ENCODE results near the gene DEFB121. TPM values are rescaled to one million over a fixed set of nuclear protein-coding genes. Genes with fewer than 3 reads are reported as not detected.

Gene DEFB121
- total and polyA plus RNA-seq, 2 donors (not counting 1 experiment from before 2014, with no cell fraction given): not detected

DNA sequence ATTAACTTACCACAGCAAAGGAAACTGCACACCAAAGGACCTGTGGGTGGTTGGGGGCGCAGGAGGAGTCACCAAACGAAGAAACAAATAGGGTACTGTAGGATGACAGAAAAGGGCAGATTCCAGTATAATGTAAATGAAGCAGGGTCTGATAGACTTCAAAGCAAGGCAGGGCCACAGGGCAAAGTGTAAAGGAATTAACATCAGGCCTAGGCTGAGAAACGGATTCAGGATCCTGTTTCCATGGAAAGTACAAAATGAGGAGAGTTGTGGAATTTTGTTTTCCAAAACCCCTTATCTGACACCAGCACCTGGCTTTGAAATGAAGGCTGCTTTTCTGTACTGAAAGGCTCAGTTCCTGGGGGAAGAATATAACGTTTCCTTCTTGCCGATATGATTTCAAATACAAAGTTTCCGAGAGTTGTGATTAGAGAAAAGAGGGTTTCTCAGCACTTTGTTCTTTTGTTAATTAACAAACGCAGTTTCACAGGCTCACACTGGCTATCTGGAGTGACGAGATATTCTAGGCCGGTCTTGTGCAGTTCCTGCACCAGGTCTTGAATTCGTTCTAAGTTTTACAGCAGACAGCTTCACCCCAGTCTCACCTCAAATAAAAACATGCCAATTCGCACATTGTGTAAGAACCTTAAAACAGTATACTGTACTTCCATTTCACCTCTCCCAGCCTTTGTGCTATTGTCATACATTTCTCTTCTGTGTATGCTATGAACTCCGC is 40.2 kb upstream of the DEFB121 start:
- H3K27me3 ChIP-seq (replicated peaks in 1 of 4; ENCODE audit: control extremely low read depth in 1 of 4, control insufficient read depth in 3 of 4, insufficient read depth in 4 of 4, low read length in 3 of 4): no peaks in the 10 kb centered on the region
- DNase-seq (no peak), ATAC-seq (ENCODE audit: low read depth) (no peak)
- Mint-ChIP-seq H3K4me3 (no peak overlapping the region), H3K9me3 (ENCODE audit: insufficient read depth) (no peaks in the 10 kb centered on the region), H3K27me3 (peaks cover 31% of the 10 kb centered on the region), H3K4me1 (no peaks in the 10 kb centered on the region), H3K27ac (no peak overlapping the region)
- H3K4me2 ChIP-seq (replicated peaks; ENCODE audit: low read depth, low read length, poor library complexity, severe bottlenecking): no peak overlapping the region
- no peaks in the 10 kb centered on the region for H3K4me1 ChIP-seq (ENCODE audit: control insufficient read depth in 2 of 2, insufficient read depth in 2 of 2, low read length in 2 of 2)
- no peaks in the 10 kb centered on the region for H4K20me1 ChIP-seq (ENCODE audit: control insufficient read depth, insufficient read depth, low read length, poor library complexity, severe bottlenecking)
- H3K9me3 ChIP-seq (ENCODE audit: control extremely low read depth in 1 of 3, control insufficient read depth in 2 of 3, insufficient read depth in 1 of 3, low read length in 2 of 3): no peaks in the 10 kb centered on the region
- no peak overlapping the region for H2AFZ ChIP-seq (ENCODE audit: insufficient read depth, low read depth, low read length, poor library complexity, severe bottlenecking)
- intact Hi-C loops (cut with micrococcal nuclease): no loop called here
- H3K36me3 ChIP-seq (replicated peaks in 1 of 2; ENCODE audit: control extremely low read depth in 1 of 2, control insufficient read depth in 1 of 2, extremely low read depth in 1 of 2, insufficient read depth in 2 of 2, low read length in 1 of 2): no peaks in the 10 kb centered on the region
- H3K9ac ChIP-seq (ENCODE audit: low read length): no peak overlapping the region
- ChIA-PET CTCF (interaction anchor here (0.7 kb wide), 1 partner anchor 12 kb away, joined by 3 read pairs; no protein-coding TSS in a partner anchor), POLR2A (no interaction called here)
- H3K27ac ChIP-seq (ENCODE audit: low read length in 2 of 2): no peak overlapping the region
- WGBS (ENCODE audit: insufficient coverage): 75% methylated on average over 7 of the region's 12 CpGs
- H3K4me3 ChIP-seq (ENCODE audit: control extremely low read depth in 1 of 5, extremely low read depth in 1 of 5, insufficient read depth in 1 of 5, low read depth in 2 of 5, low read length in 4 of 5): no peak overlapping the region
- TF ChIP-seq, protein P1, sequence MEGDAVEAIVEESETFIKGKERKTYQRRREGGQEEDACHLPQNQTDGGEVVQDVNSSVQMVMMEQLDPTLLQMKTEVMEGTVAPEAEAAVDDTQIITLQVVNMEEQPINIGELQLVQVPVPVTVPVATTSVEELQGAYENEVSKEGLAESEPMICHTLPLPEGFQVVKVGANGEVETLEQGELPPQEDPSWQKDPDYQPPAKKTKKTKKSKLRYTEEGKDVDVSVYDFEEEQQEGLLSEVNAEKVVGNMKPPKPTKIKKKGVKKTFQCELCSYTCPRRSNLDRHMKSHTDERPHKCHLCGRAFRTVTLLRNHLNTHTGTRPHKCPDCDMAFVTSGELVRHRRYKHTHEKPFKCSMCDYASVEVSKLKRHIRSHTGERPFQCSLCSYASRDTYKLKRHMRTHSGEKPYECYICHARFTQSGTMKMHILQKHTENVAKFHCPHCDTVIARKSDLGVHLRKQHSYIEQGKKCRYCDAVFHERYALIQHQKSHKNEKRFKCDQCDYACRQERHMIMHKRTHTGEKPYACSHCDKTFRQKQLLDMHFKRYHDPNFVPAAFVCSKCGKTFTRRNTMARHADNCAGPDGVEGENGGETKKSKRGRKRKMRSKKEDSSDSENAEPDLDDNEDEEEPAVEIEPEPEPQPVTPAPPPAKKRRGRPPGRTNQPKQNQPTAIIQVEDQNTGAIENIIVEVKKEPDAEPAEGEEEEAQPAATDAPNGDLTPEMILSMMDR (IDR thresholded peaks at IDR 0.05): no peak
- no peaks in the 10 kb centered on the region for H3K79me2 ChIP-seq (ENCODE audit: control insufficient read depth, insufficient read depth, low read length)

DNA sequence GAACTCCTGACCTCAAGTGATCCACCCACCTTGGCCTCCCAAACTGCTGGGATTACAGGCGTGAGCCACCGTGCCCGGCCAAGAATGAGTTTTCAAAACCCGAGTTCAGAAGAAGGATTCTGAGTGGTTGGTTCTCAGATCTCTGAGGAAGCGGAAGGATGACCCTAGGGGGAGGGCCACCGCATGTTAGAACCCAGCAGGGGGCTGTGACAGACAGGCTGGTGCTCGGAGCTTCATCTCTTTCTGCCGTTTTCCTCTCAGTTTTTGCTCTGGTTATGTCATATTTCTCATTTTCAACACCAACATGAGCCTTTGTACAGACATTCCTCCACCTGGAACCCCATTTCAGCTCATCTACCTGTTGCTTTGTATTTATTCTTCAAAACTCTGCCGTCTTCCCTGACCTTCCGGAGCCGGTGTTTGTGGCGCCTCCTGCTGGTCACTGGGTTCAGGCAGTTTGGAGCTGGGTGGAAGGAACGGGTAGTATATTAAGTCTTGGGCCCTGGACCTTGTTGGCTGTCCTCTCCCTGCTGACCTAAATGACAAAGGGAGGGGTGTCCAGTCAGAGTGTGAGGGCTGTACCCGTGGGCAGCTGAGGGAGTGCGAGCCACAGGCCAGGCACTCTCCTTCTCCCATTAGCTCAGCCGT is 34.1 kb upstream of the DEFB121 start, which contains the start of gene DEFB123:
Gene DEFB123, plus strand, starts transcription at position 621 of the 648 bp plus-strand sequence. CDS start 67 bp downstream, outside the sequence.
- Mint-ChIP-seq H3K4me3 (no peak within 1 kb of the TSS), H3K9me3 (ENCODE audit: insufficient read depth) (no peaks in the 10 kb centered on the region), H3K27me3 (peaks cover 29% of the 10 kb centered on the region), H3K4me1 (no peaks in the 10 kb centered on the region), H3K27ac (no peak within 1 kb of the TSS)
- ChIA-PET CTCF (no interaction called here), POLR2A (no interaction called here)
- Histone ChIP-seq H2AFZ (ENCODE audit: insufficient read depth, low read depth, low read length, poor library complexity, severe bottlenecking) (no peak within 1 kb of the TSS), H3K27ac (ENCODE audit: low read length in 2 of 2) (no peak within 1 kb of the TSS), H3K36me3 (replicated peaks in 1 of 2; ENCODE audit: control extremely low read depth in 1 of 2, control insufficient read depth in 1 of 2, extremely low read depth in 1 of 2, insufficient read depth in 2 of 2, low read length in 1 of 2) (no peaks in the 10 kb centered on the region), H4K20me1 (ENCODE audit: control insufficient read depth, insufficient read depth, low read length, poor library complexity, severe bottlenecking) (no peaks in the 10 kb centered on the region), H3K9me3 (ENCODE audit: control extremely low read depth in 1 of 3, control insufficient read depth in 2 of 3, insufficient read depth in 1 of 3, low read length in 2 of 3) (no peaks in the 10 kb centered on the region), H3K4me3 (ENCODE audit: control extremely low read depth in 1 of 5, extremely low read depth in 1 of 5, insufficient read depth in 1 of 5, low read depth in 2 of 5, low read length in 4 of 5) (no peak within 1 kb of the TSS), H3K4me1 (ENCODE audit: control insufficient read depth in 2 of 2, insufficient read depth in 2 of 2, low read length in 2 of 2) (no peaks in the 10 kb centered on the region), H3K4me2 (replicated peaks; ENCODE audit: low read depth, low read length, poor library complexity, severe bottlenecking) (no peak within 1 kb of the TSS), H3K79me2 (ENCODE audit: control insufficient read depth, insufficient read depth, low read length) (no peaks in the 10 kb centered on the region), H3K9ac (ENCODE audit: low read length) (no peak within 1 kb of the TSS), H3K27me3 (replicated peaks in 1 of 4; ENCODE audit: control extremely low read depth in 1 of 4, control insufficient read depth in 3 of 4, insufficient read depth in 4 of 4, low read length in 3 of 4) (peaks cover 0 to 2% (median 0%) of the 10 kb centered on the region in 4 experiments)
- WGBS (ENCODE audit: insufficient coverage): 82% methylated on average over 12 of the region's 16 CpGs
- DNase-seq: no peak
- TF ChIP-seq, protein P1 (IDR thresholded peaks at IDR 0.05): no peak
- no peak for TF ChIP-seq EZH2 (IDR thresholded peaks at IDR 0.05; ENCODE audit: borderline replicate concordance, insufficient read depth, low read depth, low read length, poor library complexity, severe bottlenecking)
- intact Hi-C loops (cut with micrococcal nuclease): no loop called here
- ATAC-seq (ENCODE audit: low read depth): no peak
